Transverse colon (tissue), 4 donors: ENCODE measurements around the gene AGR3. TPM values are rescaled to one million over a fixed set of nuclear protein-coding genes. Genes with fewer than 3 reads are reported as not detected.

Experiments used
- DNase-seq: peaks from one replicate; pipeline ENCODE4 v3.0.0-alpha.2; 2019
- H3K27ac ChIP-seq, 4 donors: fragments of 200-600 bp; sonication (generic); 2 replicates each; pipeline ENCODE4 v1.5.1; 2016 to 2018; ENCODE audit warnings: inconsistent platforms in 4 of 4
- H3K27me3 ChIP-seq: fragments of 200-600 bp; sonication (generic); 2 replicates; pipeline ENCODE4 v1.5.1; 2017; ENCODE audit warnings: inconsistent platforms
- H3K36me3 ChIP-seq, 4 donors: fragments of 200-600 bp; sonication (generic); 2 replicates each; pipeline ENCODE4 v1.5.1; 2017 to 2019; ENCODE audit warnings: inconsistent platforms in 4 of 4
- H3K4me1 ChIP-seq, 4 donors: fragments of 200-600 bp; sonication (generic); 2 replicates each; pipeline ENCODE4 v1.5.1; 2017 to 2020; ENCODE audit warnings: inconsistent platforms in 4 of 4
- H3K4me3 ChIP-seq, 4 donors: fragments of 200-600 bp; sonication (generic); 1 replicate in 1 of 4; 2 replicates in 3 of 4; pipeline versions ENCODE4 v1.5.1 to v1.6.1; 2017 to 2019; ENCODE audit warnings: inconsistent platforms in 4 of 4
- H3K9me3 ChIP-seq, 2 donors: fragments of 200-600 bp; sonication (generic); 2 replicates each; pipeline ENCODE4 v1.5.1; 2017 to 2019; ENCODE audit warnings: inconsistent platforms in 2 of 2
- EP300 ChIP-seq: sonication (generic); formaldehyde crosslinking; IDR thresholded peaks from one replicate; pipeline ENCODE4 v1.6.1; 2017; ENCODE audit warnings: antibody characterized with exemption, low read depth
- POLR2A ChIP-seq: fragments of 450-650 bp; IDR thresholded peaks from one replicate; pipeline ENCODE4 v1.6.1; 2016; ENCODE audit warnings: antibody characterized with exemption, mild to moderate bottlenecking, moderate library complexity
- POLR2AphosphoS5 ChIP-seq, 3 donors: sonication (generic); formaldehyde crosslinking; IDR thresholded peaks; one replicate each; pipeline ENCODE4 v1.6.1; 2016; ENCODE audit warnings: antibody characterized with exemption in 3 of 3
- WGBS, 2 donors: methylation state at CpG; one replicate each; pipeline ENCODE4 v1.1.5; 2018; ENCODE audit warnings: low coverage in 1 of 2; 5-methylcytosine and 5-hydroxymethylcytosine counted together
- in situ Hi-C, 4 donors: fragments of 200-750 bp; cut with MboI; loops; one replicate each; pipeline versions ENCODE4 v1.15.0 to v1.15.1; 2017; ENCODE audit warnings: low sequenced_read_pairs in 3 of 4, low pct_ligation_motif_present in 1 of 4, low pct_unique_long_range_greater_than_20kb in 1 of 4
- intact Hi-C: fragments of 100-400 bp; cut with DNase I; formaldehyde crosslinking; loops from one replicate; pipeline ENCODE4 v1.15.1; 2023; ENCODE audit warnings: low total_unique reads
- total RNA-seq, 4 donors: library from RNA; depleted of rRNA; stranded (reverse); fragments of >200 nt; gene quantifications; one replicate each; pipeline ENCODE4 v1.1.0, GENCODE V29; 2016
- TF ChIP-seq, protein P1 (sequence below), 5 experiments: fragments of 200-600 bp in 3 of 5; fragments of 450-650 bp in 2 of 5; sonication (generic) in 3 of 5; IDR thresholded peaks; 1 replicate in 2 of 5; 2 replicates in 3 of 5; pipeline ENCODE4 v1.5.1; 2016 to 2017; ENCODE audit warnings: antibody characterized with exemption in 5 of 5, inconsistent platforms in 3 of 5, mild to moderate bottlenecking in 2 of 5, moderate library complexity in 1 of 5

The AGR3 gene
- total RNA-seq, 4 donors from 2014 or later, result 65.1 to 216 (median 126) TPM

DNA sequence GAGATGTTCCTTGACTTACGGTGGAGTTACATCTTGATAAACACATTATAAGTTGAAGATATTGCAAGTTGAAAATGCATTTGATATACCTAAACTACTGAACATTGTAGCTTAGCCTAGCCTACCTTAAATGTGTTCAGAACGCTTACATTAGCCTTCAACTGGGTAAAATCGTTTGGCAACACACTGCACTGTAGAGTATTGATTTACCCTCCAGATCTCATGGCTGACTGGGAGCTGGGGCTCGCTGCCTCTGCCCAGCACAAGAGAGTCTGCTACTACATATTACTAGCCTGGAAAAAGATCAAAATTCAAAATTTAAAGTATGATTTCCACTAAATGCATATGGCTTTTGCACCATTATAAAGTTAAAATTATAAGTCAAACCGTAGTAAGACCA lies 7.5 kb upstream of the AGR3 start:
- no peaks in the 10 kb centered on the region for H3K36me3 ChIP-seq
- in situ Hi-C loops, result no loop called here
- H3K4me1 ChIP-seq, result peaks cover 0 to 14% (median 8%) of the 10 kb centered on the region in 4 donors
- intact Hi-C loops, result no loop called here
- WGBS, 2 donors, result 85 to 91% methylated on average over 5 of the region's 5 CpGs
- H3K4me3 ChIP-seq, result no peak overlapping the region
- no peaks in the 10 kb centered on the region for H3K9me3 ChIP-seq
- TF ChIP-seq POLR2A, result no peak
- no peak for TF ChIP-seq POLR2AphosphoS5 (IDR thresholded peaks at IDR 0.05)
- no peak for TF ChIP-seq EP300
- TF ChIP-seq, protein P1, sequence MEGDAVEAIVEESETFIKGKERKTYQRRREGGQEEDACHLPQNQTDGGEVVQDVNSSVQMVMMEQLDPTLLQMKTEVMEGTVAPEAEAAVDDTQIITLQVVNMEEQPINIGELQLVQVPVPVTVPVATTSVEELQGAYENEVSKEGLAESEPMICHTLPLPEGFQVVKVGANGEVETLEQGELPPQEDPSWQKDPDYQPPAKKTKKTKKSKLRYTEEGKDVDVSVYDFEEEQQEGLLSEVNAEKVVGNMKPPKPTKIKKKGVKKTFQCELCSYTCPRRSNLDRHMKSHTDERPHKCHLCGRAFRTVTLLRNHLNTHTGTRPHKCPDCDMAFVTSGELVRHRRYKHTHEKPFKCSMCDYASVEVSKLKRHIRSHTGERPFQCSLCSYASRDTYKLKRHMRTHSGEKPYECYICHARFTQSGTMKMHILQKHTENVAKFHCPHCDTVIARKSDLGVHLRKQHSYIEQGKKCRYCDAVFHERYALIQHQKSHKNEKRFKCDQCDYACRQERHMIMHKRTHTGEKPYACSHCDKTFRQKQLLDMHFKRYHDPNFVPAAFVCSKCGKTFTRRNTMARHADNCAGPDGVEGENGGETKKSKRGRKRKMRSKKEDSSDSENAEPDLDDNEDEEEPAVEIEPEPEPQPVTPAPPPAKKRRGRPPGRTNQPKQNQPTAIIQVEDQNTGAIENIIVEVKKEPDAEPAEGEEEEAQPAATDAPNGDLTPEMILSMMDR (IDR thresholded peaks at IDR 0.05), result no peak
- H3K27ac ChIP-seq, result no peak overlapping the region
- no peaks in the 10 kb centered on the region for H3K27me3 ChIP-seq
- no peak for DNase-seq

DNA sequence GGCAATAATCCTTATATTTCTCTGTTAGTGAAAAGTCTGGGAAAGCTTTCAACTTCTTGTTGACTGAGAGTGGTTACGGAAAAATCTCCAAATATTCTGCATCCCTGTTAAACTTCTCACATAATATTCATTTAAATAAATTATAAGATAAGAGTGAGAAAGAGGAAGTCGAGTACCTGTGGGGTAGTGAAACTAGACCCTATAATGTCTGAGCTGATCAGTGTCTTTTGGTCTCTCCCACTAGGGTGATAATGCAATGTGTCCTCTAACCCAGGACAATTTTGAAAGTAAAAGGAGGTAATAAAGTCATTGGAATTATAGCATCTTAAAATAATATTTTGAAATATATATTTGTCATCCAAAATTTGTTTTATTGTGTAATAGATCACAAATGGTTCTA lies 2.1 kb upstream of the AGR3 start:
- intact Hi-C loops (no loop called here), in situ Hi-C loops (no loop called here)
- no peaks in the 10 kb centered on the region for H3K9me3 ChIP-seq
- TF ChIP-seq EP300 (no peak), POLR2AphosphoS5 (IDR thresholded peaks at IDR 0.05) (no peak), POLR2A (no peak)
- TF ChIP-seq, protein P1 (IDR thresholded peaks at IDR 0.05), result no peak
- H3K27ac ChIP-seq, result no peak overlapping the region
- H3K36me3 ChIP-seq, result no peaks in the 10 kb centered on the region
- peaks cover 0 to 9% (median 0%) of the 10 kb centered on the region in 4 donors for H3K4me1 ChIP-seq
- no peak overlapping the region for H3K4me3 ChIP-seq
- 49 to 57% methylated on average over 2 of the region's 2 CpGs for WGBS, 2 donors
- no peak for DNase-seq
- no peaks in the 10 kb centered on the region for H3K27me3 ChIP-seq

DNA sequence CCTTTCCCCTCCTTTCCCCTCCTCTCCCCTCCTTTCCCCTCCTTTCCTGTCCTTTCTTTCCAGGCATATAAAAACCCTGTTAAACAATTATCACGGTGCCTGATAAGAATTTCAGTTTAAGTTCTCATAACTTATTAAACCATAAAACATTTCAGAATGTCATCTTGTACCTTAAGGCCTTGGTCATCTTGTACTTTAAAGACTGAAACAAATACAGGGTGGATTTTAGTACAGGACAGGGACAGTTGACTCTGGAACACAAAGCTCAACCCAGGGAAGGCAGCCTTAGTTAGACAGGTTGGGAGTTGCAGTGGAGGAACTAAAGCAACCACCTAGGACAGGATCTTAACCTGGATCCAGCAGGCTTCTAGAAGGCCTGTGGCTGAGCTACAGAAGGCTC lies 1.2 kb downstream of the AGR3 start:
- DNase-seq, result peak; percentile 44
- H3K9me3 ChIP-seq, result no peaks in the 10 kb centered on the region
- intact Hi-C loops, result no loop called here
- peaks cover 0 to 12% (median 3%) of the 10 kb centered on the region in 4 donors for H3K4me1 ChIP-seq
- in situ Hi-C loops, result no loop called here
- 20 to 35% methylated on average over 1 of the region's 1 CpG for WGBS, 2 donors
- TF ChIP-seq POLR2A (peak; percentile 68), POLR2AphosphoS5 (IDR thresholded peaks at IDR 0.05) (peak in 2 of 3 donors; percentile 48 to 71)
- TF ChIP-seq, protein P1 (IDR thresholded peaks at IDR 0.05), result no peak
- peak overlapping the region in 3 of 4 donors; percentile 26 to 51 (median 29) for H3K4me3 ChIP-seq
- H3K27ac ChIP-seq, result peak overlapping the region; percentile 68 to 88 (median 82)
- H3K27me3 ChIP-seq, result no peaks in the 10 kb centered on the region
- no peaks in the 10 kb centered on the region for H3K36me3 ChIP-seq

DNA sequence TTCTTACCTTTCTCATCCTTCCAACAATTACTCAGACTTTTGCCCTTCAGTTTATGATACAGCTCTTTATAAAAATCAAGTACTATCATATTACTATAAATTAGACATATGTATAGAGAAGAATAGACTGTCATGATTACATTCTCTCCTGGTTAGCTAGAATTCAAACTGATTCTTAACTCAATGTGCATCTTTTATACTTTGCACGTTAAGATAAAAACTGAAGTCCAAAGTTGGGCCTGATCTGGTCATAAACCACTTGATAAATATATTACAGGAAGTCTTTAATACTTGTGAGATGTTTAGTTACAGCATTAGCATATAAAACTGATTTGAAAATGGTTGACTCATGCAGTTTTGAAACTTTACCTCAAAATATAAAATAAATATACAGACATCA lies 2.6 kb downstream of the AGR3 start:
- H3K36me3 ChIP-seq, result no peaks in the 10 kb centered on the region
- intact Hi-C loops (no loop called here), in situ Hi-C loops (no loop called here)
- TF ChIP-seq, protein P1 (IDR thresholded peaks at IDR 0.05), result no peak
- TF ChIP-seq POLR2AphosphoS5 (IDR thresholded peaks at IDR 0.05) (no peak), EP300 (no peak), POLR2A (no peak)
- peak overlapping the region in 2 of 4 donors; percentile 26 to 51 for H3K4me3 ChIP-seq
- H3K4me1 ChIP-seq, result peaks cover 0 to 12% (median 3%) of the 10 kb centered on the region in 4 donors
- no peaks in the 10 kb centered on the region for H3K27me3 ChIP-seq
- no peak for DNase-seq
- WGBS, 2 donors, result 51 to 59% methylated on average over 1 of the region's 1 CpG
- peak overlapping the region in 3 of 4 donors; percentile 80 to 88 (median 85) for H3K27ac ChIP-seq
- no peaks in the 10 kb centered on the region for H3K9me3 ChIP-seq
